ENCODE data around the gene GATA2. TPM values are rescaled to one million over a fixed set of nuclear protein-coding genes. Genes with fewer than 3 reads are reported as not detected.

GATA2 gene
- total RNA-seq, 1 donor from 2014 or later, result 1.4 TPM

GRCh38 chr3:128479558-128480086, 13.4 kb downstream of the GATA2 start:
- H3K4me3 ChIP-seq (ENCODE audit: low read depth, low read length), result no peak overlapping the region
- TF ChIP-seq, protein P1, sequence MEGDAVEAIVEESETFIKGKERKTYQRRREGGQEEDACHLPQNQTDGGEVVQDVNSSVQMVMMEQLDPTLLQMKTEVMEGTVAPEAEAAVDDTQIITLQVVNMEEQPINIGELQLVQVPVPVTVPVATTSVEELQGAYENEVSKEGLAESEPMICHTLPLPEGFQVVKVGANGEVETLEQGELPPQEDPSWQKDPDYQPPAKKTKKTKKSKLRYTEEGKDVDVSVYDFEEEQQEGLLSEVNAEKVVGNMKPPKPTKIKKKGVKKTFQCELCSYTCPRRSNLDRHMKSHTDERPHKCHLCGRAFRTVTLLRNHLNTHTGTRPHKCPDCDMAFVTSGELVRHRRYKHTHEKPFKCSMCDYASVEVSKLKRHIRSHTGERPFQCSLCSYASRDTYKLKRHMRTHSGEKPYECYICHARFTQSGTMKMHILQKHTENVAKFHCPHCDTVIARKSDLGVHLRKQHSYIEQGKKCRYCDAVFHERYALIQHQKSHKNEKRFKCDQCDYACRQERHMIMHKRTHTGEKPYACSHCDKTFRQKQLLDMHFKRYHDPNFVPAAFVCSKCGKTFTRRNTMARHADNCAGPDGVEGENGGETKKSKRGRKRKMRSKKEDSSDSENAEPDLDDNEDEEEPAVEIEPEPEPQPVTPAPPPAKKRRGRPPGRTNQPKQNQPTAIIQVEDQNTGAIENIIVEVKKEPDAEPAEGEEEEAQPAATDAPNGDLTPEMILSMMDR (conservative IDR thresholded peaks at IDR 0.05; ENCODE audit: low read depth, low read length), result no peak
- DNase-seq (ENCODE audit: low read depth), result no peak

DNA sequence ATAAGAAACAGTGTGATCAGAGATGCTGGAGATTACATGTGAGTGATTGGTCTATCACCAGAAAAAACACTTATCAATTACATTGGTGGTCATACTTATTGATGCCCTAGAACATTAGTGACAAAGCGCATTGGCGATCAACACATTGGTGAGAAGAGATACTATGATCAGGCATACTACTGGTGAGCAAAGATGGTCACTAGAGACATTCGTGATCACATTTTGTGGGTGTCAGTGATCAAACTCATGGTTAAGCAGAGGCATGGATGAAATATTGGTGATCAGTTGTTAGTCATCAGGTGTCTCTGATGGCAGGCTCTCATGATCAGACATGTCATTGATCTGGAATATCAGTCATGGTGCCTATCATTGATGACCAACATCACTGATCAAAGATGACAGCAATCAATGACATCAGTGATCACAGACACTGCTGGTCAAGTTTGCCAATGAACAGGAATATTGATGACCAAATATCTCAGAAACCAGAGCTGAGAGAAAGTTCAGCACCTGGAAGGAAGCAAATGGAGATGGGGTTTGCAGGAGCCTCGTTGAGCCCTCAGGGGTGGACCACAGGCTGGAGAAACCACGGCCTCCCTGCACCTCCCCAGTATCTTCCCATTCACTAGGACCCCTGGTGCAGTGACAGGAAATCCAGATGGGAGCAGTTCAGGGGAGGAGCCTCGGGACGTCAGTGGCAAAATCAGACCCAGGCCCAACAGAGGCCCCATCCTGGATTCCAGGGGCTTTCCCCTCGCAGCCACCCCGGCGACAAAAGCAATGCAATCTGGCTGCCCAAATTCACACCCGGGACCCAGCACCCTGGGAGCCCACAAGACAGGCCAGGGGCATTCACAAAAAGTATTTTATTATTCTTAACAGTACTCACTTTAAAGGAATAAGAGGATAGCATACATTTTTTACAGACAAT, 14.2 kb downstream of the GATA2 start:
- TF ChIP-seq, protein P1 (conservative IDR thresholded peaks at IDR 0.05; ENCODE audit: low read depth, low read length), result no peak
- H3K4me3 ChIP-seq (ENCODE audit: low read depth, low read length), result no peak overlapping the region
- DNase-seq (ENCODE audit: low read depth), result no peak

DNA sequence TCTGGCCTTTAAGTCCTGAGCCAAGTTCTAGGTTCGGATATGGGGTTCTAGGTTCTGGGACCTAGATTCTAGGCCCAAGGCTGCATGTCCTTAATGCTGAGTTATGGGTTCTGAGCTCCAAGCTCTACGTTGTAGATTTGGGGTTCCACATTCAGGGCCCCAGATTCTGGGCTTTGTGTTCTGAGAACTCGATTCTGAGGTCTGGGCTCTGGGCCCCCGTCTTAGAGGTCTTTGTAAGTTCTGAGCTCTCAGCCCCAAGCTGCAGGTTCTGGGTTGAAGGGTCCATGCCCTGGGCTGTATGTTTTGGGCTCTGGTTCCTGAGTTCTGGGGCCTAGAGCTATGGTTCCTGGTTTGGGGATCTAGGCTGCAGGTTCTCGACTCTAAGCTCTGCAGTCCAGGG, 16.3 kb downstream of the GATA2 start:
- DNase-seq (ENCODE audit: low read depth), result no peak
- TF ChIP-seq, protein P1 (conservative IDR thresholded peaks at IDR 0.05; ENCODE audit: low read depth, low read length), result no peak
- H3K4me3 ChIP-seq (ENCODE audit: low read depth, low read length), result no peak overlapping the region

- TF ChIP-seq, protein P1 (conservative IDR thresholded peaks at IDR 0.05; ENCODE audit: low read depth, low read length), result no peak
- H3K4me3 ChIP-seq (ENCODE audit: low read depth, low read length), result no peak overlapping the region
- DNase-seq (ENCODE audit: low read depth), result no peak
Measured at GRCh38 chr3:128475355-128475754, 17.6 kb downstream of the GATA2 start.

DNA sequence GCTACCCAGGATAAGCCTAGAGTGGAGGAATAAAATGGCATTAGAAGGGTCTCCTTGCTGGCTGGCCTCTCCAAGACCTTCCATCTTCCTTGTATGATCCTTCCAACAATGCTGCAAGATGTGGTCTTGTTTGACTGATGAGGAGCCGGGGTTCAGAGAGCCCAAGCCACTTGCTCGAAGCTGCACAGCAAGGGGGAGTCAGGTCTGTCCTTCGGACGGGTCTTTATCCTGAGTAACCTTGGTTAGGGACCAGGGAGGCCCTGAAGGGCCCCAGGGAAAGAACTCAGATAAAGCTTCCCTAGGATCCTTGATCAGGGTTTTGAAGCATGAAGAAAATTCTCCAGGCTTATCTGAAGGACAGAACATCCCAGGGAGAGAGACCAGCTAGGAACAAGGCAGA, 19.3 kb downstream of the GATA2 start:
- TF ChIP-seq, protein P1 (conservative IDR thresholded peaks at IDR 0.05; ENCODE audit: low read depth, low read length), result no peak
- H3K4me3 ChIP-seq (ENCODE audit: low read depth, low read length), result no peak overlapping the region
- no peak for DNase-seq (ENCODE audit: low read depth)

- no peak for DNase-seq (ENCODE audit: low read depth)
- TF ChIP-seq, protein P1 (conservative IDR thresholded peaks at IDR 0.05; ENCODE audit: low read depth, low read length), result no peak
Measured at GRCh38 chr3:128473180-128473519, 19.9 kb downstream of the GATA2 start.

More at GRCh38 chr3:128473180-128473519, 19.9 kb downstream of the GATA2 start:
- H3K4me3 ChIP-seq (ENCODE audit: low read depth, low read length), result no peak overlapping the region

Data from epithelial cell of proximal tubule (primary cell).